Stomach smooth muscle (tissue), 2 donors: ENCODE measurements around the gene SRBD1.

Source experiments
- H3K27ac ChIP-seq: one replicate; pipeline ENCODE4 v1.7.0; 2013; ENCODE audit warnings: mild to moderate bottlenecking, low read length, inconsistent platforms
- H3K27me3 ChIP-seq, 2 donors: one replicate each; pipeline ENCODE4 v1.7.0; 2013; ENCODE audit warnings: low read length in 2 of 2; ENCODE audit not compliant: insufficient read depth in 2 of 2, control insufficient read depth in 1 of 2
- H3K36me3 ChIP-seq, 2 donors: one replicate each; pipeline ENCODE4 v1.7.0; 2013; ENCODE audit warnings: low read length in 2 of 2; ENCODE audit not compliant: control insufficient read depth in 2 of 2, insufficient read depth in 2 of 2
- H3K4me1 ChIP-seq: one replicate; pipeline ENCODE4 v1.7.0; 2013; ENCODE audit warnings: low read length; ENCODE audit not compliant: control insufficient read depth, insufficient read depth
- H3K4me3 ChIP-seq, 2 donors: one replicate each; pipeline ENCODE4 v1.7.0; 2013; ENCODE audit warnings: low read length in 2 of 2
- H3K9ac ChIP-seq, 2 donors: one replicate each; pipeline ENCODE4 v1.7.0; 2013; ENCODE audit warnings: low read length in 2 of 2, mild to moderate bottlenecking in 1 of 2
- H3K9me3 ChIP-seq, 2 donors: one replicate each; pipeline ENCODE4 v1.7.0; 2013; ENCODE audit warnings: low read length in 2 of 2; ENCODE audit not compliant: control insufficient read depth in 2 of 2
- donor health status: healthy.
- donor health status: Pancreatic carcinoma.

The SRBD1 gene

GRCh38 chr2:45631319-45631718, 20.3 kb upstream of the SRBD1 start:
- Histone ChIP-seq H3K9me3 (no peaks in the 10 kb centered on the region), H3K27ac (no peak overlapping the region), H3K4me3 (no peak overlapping the region), H3K36me3 (no peaks in the 10 kb centered on the region), H3K27me3 (no peaks in the 10 kb centered on the region), H3K4me1 (no peaks in the 10 kb centered on the region), H3K9ac (no peak overlapping the region)

GRCh38 chr2:45629971-45630370, 18.9 kb upstream of the SRBD1 start:
- H3K4me1 ChIP-seq = no peaks in the 10 kb centered on the region
- H3K36me3 ChIP-seq = no peaks in the 10 kb centered on the region
- no peak overlapping the region for H3K9ac ChIP-seq
- H3K27me3 ChIP-seq = no peaks in the 10 kb centered on the region
- H3K4me3 ChIP-seq = no peak overlapping the region
- H3K27ac ChIP-seq = no peak overlapping the region
- H3K9me3 ChIP-seq = no peaks in the 10 kb centered on the region

GRCh38 chr2:45627911-45628310, 16.8 kb upstream of the SRBD1 start:
- Histone ChIP-seq H3K9me3 (no peaks in the 10 kb centered on the region), H3K27ac (no peak overlapping the region), H3K9ac (no peak overlapping the region), H3K27me3 (no peaks in the 10 kb centered on the region), H3K4me3 (no peak overlapping the region), H3K4me1 (no peaks in the 10 kb centered on the region), H3K36me3 (no peaks in the 10 kb centered on the region)

DNA sequence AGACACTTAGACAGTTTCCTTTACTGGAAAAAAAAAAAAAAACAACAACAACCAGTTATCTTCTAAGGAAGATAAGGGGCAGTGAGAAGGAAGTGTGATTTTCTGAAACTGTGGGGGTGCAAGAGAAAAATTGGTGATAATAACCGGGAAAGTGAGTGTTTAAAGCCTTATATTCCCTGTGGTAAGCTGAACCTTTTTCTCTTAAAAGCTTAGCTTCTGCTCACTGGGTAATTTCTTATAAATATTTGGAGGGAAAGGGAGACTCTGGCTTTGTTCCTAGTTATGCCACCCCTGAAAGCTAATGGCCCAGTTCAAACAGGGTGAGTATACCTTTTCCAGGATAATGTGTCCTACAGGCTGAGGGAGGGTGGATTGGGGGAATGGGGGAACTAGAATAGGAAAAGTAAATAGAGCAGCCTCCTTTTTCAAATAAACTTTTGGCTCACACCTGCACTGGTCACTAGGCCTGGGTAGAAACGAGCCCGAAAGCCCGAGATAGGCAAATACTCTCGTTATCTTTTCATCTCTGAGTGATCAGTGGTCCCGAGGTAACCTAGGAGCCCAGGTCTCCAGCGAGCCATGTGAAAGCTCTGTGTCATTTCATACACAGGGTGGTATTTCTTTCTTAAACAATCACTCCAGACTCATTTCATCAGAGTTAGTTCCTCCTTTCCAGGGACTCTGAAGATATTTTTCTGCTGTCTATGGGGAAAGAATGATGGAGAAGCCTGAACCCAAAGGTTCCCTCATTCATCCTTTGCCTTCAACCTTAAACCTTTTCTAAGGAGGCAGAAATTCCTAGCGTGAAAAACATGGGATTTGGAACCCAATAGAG, 15.5 kb upstream of the SRBD1 start:
- H3K9me3 ChIP-seq = no peaks in the 10 kb centered on the region
- no peaks in the 10 kb centered on the region for H3K27me3 ChIP-seq
- H3K27ac ChIP-seq = no peak overlapping the region
- H3K36me3 ChIP-seq = no peaks in the 10 kb centered on the region
- no peaks in the 10 kb centered on the region for H3K4me1 ChIP-seq
- H3K9ac ChIP-seq = no peak overlapping the region
- H3K4me3 ChIP-seq = no peak overlapping the region

DNA sequence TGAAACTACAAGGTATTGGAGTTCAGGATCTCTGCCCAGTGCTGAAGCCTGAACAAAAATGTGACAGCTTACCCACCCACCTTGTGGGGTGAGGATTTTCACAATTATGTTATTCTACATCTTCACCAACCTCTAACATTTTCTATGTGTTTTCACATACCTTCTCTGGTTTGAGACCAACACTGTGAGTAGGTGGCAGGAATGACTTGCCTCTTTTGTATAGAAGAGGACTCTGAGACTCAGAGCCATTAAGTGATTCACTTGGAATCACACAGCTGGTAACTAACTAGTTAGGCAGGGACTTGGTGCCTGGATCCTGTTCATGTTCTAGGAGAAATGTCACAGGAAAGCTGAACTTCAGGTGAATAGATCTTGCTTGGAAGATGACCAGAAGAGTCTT, 14.8 kb upstream of the SRBD1 start:
- Histone ChIP-seq H3K27ac (no peak overlapping the region), H3K9ac (no peak overlapping the region), H3K4me3 (no peak overlapping the region), H3K9me3 (no peaks in the 10 kb centered on the region), H3K4me1 (no peaks in the 10 kb centered on the region), H3K36me3 (no peaks in the 10 kb centered on the region), H3K27me3 (no peaks in the 10 kb centered on the region)

- Histone ChIP-seq H3K9me3 (no peaks in the 10 kb centered on the region), H3K36me3 (no peaks in the 10 kb centered on the region), H3K27ac (no peak overlapping the region), H3K4me1 (no peaks in the 10 kb centered on the region), H3K4me3 (no peak overlapping the region), H3K9ac (no peak overlapping the region), H3K27me3 (no peaks in the 10 kb centered on the region)
Observed at GRCh38 chr2:45623098-45623497, 12.0 kb upstream of the SRBD1 start.

DNA sequence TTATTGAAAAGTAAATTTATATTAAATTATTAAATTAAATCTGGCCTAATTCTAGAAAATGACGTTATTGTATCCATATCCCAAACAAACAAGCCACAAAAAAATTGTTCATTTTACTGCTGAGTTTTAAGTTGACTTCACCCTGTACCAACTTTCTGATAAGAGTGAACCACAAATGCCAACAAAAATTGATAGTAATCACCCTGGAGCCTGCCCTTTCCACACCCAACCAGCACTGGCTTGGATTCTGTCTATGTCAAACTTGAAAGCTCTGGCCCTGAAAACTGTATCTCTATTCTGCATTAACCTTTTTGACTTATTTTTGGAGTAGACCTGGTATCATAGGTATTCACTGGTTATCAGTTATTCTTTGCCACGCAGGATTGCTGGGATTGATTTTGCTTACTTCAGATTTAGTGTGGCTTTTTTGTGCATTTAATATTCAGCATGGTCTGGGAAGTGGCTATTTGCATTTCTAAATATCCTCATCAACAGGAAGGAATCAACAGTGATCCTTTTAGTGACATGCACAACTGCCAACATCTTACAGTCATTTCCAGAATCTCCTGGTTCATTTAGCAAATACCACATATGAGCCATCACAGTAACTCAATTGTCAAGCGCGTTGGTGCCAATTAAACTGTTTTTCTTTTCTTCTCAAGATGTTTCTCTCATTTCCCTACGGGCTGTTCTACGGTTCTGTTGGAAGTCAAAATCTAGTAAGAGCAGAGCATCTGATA, 11.4 kb upstream of the SRBD1 start:
- Histone ChIP-seq H3K4me1 (no peaks in the 10 kb centered on the region), H3K27me3 (no peaks in the 10 kb centered on the region), H3K27ac (no peak overlapping the region), H3K4me3 (no peak overlapping the region), H3K9me3 (no peaks in the 10 kb centered on the region), H3K9ac (no peak overlapping the region), H3K36me3 (no peaks in the 10 kb centered on the region)

DNA sequence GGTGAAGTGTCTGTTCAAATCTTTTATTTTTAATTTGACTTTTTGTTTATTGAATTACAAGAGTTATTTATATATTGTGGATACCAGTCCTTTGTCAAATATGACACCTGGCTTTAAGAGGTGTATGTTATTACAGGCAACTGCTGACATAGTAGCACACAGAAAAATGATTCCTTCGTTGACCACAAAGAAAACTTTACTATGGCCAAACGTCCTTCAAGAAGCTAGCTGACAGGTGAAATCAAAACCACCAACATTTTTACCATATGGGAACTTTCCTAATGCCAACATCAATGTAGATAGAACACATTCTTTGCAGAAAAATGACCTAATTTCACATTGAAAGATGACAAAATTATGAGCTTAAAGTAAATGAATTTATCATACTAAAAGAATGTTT, 6.4 kb upstream of the SRBD1 start:
- Histone ChIP-seq H3K4me1 (no peaks in the 10 kb centered on the region), H3K27me3 (no peaks in the 10 kb centered on the region), H3K4me3 (no peak overlapping the region), H3K36me3 (no peaks in the 10 kb centered on the region), H3K9ac (no peak overlapping the region), H3K9me3 (no peaks in the 10 kb centered on the region), H3K27ac (no peak overlapping the region)

DNA sequence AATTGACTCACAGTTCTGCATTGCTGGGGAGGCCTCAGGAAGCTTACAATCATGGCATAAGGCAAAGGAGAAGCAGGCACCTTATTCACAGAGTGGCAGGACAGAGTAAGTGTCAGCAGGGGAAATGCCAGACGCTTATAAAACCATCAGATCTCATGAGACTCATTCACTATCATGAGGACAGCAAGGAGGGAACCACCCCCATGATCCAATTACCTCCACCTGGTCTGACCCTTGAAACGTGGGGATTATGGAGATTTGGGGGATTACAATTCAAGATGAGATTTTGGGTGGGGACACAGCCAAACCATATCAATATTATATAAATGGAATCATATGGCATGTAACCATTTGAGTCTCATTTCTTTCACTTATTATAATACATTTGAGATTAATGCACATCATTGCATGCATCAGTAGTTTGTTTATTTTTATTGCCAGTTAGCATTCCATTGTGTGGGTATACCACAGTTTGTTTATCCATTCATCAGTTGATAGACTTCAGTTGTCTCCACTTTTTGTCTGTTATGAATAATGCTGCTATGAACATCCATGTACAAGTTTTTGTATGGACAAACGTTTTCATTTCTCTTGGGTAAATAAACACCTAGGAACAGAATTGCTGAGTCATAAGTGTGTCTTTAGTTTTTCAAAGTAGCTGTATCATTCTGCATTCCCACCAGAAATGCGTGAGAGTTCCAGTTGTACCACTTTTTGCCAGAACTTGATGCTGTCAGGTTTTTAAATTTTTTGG, 5.8 kb upstream of the SRBD1 start:
- Histone ChIP-seq H3K4me1 (no peaks in the 10 kb centered on the region), H3K9ac (no peak overlapping the region), H3K4me3 (no peak overlapping the region), H3K27me3 (no peaks in the 10 kb centered on the region), H3K27ac (no peak overlapping the region), H3K36me3 (no peaks in the 10 kb centered on the region), H3K9me3 (no peaks in the 10 kb centered on the region)

GRCh38 chr2:45614871-45615415, 3.9 kb upstream of the SRBD1 start:
- H3K27ac ChIP-seq = no peak overlapping the region
- no peaks in the 10 kb centered on the region for H3K4me1 ChIP-seq
- H3K9me3 ChIP-seq = no peaks in the 10 kb centered on the region
- no peaks in the 10 kb centered on the region for H3K36me3 ChIP-seq
- no peak overlapping the region for H3K4me3 ChIP-seq
- no peak overlapping the region for H3K9ac ChIP-seq
- H3K27me3 ChIP-seq = no peaks in the 10 kb centered on the region
